B cell (primary cell): Measurements from ENCODE around the gene WRNIP1.

Source experiments
- CTCF ChIP-seq: fragments of 200-600 bp; IDR thresholded peaks from one replicate; pipeline ENCODE4 v1.8.0; 2022; ENCODE audit warnings: antibody characterized with exemption, mild to moderate bottlenecking
- EZH2 ChIP-seq: IDR thresholded peaks from 2 replicates; pipeline ENCODE4 v1.6.1; 2012; ENCODE audit warnings: borderline replicate concordance, low read depth, mild to moderate bottlenecking, moderate library complexity, low read length; ENCODE audit not compliant: insufficient read depth, poor library complexity, severe bottlenecking

- TF ChIP-seq CTCF (no peak), EZH2 (no peak)
Observed at GRCh38 chr6:2812695-2813094, 47.5 kb downstream of the WRNIP1 start.
